HL-60 (cell line): Measurements from ENCODE around the gene SLC4A9.

Source experiments
- CTCF ChIP-seq: IDR thresholded peaks from one replicate; pipeline ENCODE4 v1.5.1; 2011; ENCODE audit warnings: low read length, control low read depth, inconsistent platforms; ENCODE audit not compliant: insufficient read depth
- GABPA ChIP-seq: IDR thresholded peaks from 2 replicates; pipeline ENCODE4 v1.6.1; 2012; ENCODE audit warnings: low read depth
- POLR2AphosphoS5 ChIP-seq: IDR thresholded peaks from 2 replicates; pipeline ENCODE4 v1.6.1; 2012; ENCODE audit warnings: low read depth
- SPI1 ChIP-seq: IDR thresholded peaks from 2 replicates; pipeline ENCODE4 v1.6.1; 2012; ENCODE audit warnings: low read depth, mild to moderate bottlenecking, borderline replicate concordance

- TF ChIP-seq CTCF (no peak), GABPA (no peak), POLR2AphosphoS5 (no peak), SPI1 (no peak)
Observed at GRCh38 chr5:140366589-140367255, 6.7 kb downstream of the SLC4A9 start.
